Heart right ventricle (tissue), 16 donors: ENCODE results near the gene COL4A2. TPM values are rescaled to one million over a fixed set of nuclear protein-coding genes. Genes with fewer than 3 reads are reported as not detected.

Experiments
- ATAC-seq, 8 donors: fragments of 200-7000 bp; cut with Tn5 transposase; one replicate each; pipeline ENCODE4 v1.9.1; 2020; ENCODE audit warnings: mild to moderate bottlenecking in 8 of 8, moderate library complexity in 8 of 8, moderate number of reproducible peaks in 1 of 8
- DNase-seq, 2 donors: peaks; one replicate each; pipeline ENCODE4 v3.0.0-alpha.2; 2020
- H3K27ac ChIP-seq, 10 donors: fragments of 200-600 bp; sonication (generic) in 2 of 10; one replicate each; pipeline versions ENCODE4 v1.5.0 to v1.8.0; 2020 to 2022; ENCODE audit warnings: mild to moderate bottlenecking in 3 of 10
- H3K27me3 ChIP-seq, 7 donors: fragments of 200-600 bp; one replicate each; pipeline ENCODE4 v1.8.0; 2021 to 2022; ENCODE audit warnings: mild to moderate bottlenecking in 2 of 7
- H3K36me3 ChIP-seq, 9 donors: fragments of 200-600 bp; sonication (generic) in 1 of 9; one replicate each; pipeline versions ENCODE4 v1.5.0 to v1.8.0; 2020 to 2022; ENCODE audit warnings: mild to moderate bottlenecking in 2 of 9
- H3K4me1 ChIP-seq, 9 donors: fragments of 200-600 bp; sonication (generic) in 1 of 9; one replicate each; pipeline versions ENCODE4 v1.5.0 to v1.8.0; 2020 to 2022; ENCODE audit warnings: mild to moderate bottlenecking in 4 of 9
- H3K4me3 ChIP-seq, 10 donors: fragments of 200-600 bp; sonication (generic) in 2 of 10; one replicate each; pipeline versions ENCODE4 v1.5.0 to v1.8.0; 2020 to 2022; ENCODE audit warnings: mild to moderate bottlenecking in 7 of 10, moderate library complexity in 2 of 10
- H3K9me3 ChIP-seq, 11 donors: fragments of 200-600 bp in 10 of 11; sonication (generic) in 2 of 11; one replicate each; pipeline versions ENCODE4 v1.5.0 to v1.8.0; 2013 to 2022; ENCODE audit warnings: mild to moderate bottlenecking in 2 of 11, control low read depth in 1 of 11, moderate library complexity in 1 of 11
- CTCF ChIP-seq, 9 donors: fragments of 200-600 bp; sonication (generic) in 2 of 9; IDR thresholded peaks; one replicate each; pipeline versions ENCODE4 v1.5.0 to v1.8.0; 2021 to 2022; ENCODE audit warnings: antibody characterized with exemption in 9 of 9, mild to moderate bottlenecking in 5 of 9, moderate library complexity in 1 of 9
- WGBS, 2 donors: extraction: QIAGEN DNeasy Blood & Tissue Kit; methylation state at CpG; one replicate each; pipeline ENCODE4 v1.1.7; 2013; ENCODE audit warnings: inconsistent platforms in 1 of 2; 5-methylcytosine and 5-hydroxymethylcytosine counted together
- intact Hi-C, 10 donors: fragments of 100-400 bp; cut with DNase I; formaldehyde crosslinking; loops; one replicate each; pipeline versions ENCODE4 v1.11.1 to v1.14.2; 2022
- polyA plus RNA-seq, 2 donors: library from polyadenylated mRNA; stranded (reverse); fragments of 200-250 nt; gene quantifications; one replicate each; pipeline ENCODE4 v1.2.3, GENCODE V29; 2013
- total RNA-seq, 10 donors: library from RNA; stranded (reverse); fragmentation: NEBNext Ultra II Directional in 3 of 10; extraction: Animal tissue kit (Norgen Biotek cat#: 25700) in 3 of 10; gene quantifications; one replicate each; pipeline versions ENCODE4 v1.2.1 to v1.2.4, GENCODE V29; 2021 to 2023
- donor health status: Arrhythmogenic right ventricular cardiomyopathy.
- donor health status: ischemic (EF 13 %, LVEDD 7.1; RV severe dilation, severe dysfunction).
- donor health status: healthy with polysubstance abuse.
- donor health status: DM: no; HTN: yes; CAD: no.
- donor health status: DM: no; HTN: no; CAD: no.
- donor health status: ischemic (EF 25% LVEDD 6.9; RV normal size, moderate dysfunction).
- donor health status: ischemic (EF 25% LVEDD 5.7; RV mildly dilated, moderate dysfunction).
- donor health status: healthy.
- donor health status: DM: yes; HTN: yes; CAD: no.
- donor health status: Ischemic cardiomyopathy.
- donor health status: ischemic (EF 35%, LVEDD 5.7; RV mildly dilated, moderate dysfunction).
- donor health status: nonischemic (EF 11% LVEDD 7.7; RV severe dilation, severe dysfunction).
- donor health status: DM: yes; HTN: yes; CAD: no.
- donor health status: PGD.
- donor health status: ischemic (EF 29% LVEDD 5.4; RV normal size, mild dysfunction).
- donor health status: nonischemic (EF 23%, LVEDD 6.1; RV moderate dilation, normal function).

The COL4A2 gene
- total and polyA plus RNA-seq, 12 donors: 81.7 to 301 (median 128) TPM

GRCh38 chr13:110408286-110408685 lies 101.2 kb downstream of the COL4A2 start:
- Histone ChIP-seq H3K27me3 (no peaks in the 10 kb centered on the region), H3K27ac (peak overlapping the region; percentile 11 to 88 (median 72)), H3K36me3 (peaks cover 0 to 15% (median 0%) of the 10 kb centered on the region in 9 donors), H3K4me3 (no peak overlapping the region), H3K9me3 (no peaks in the 10 kb centered on the region), H3K4me1 (peaks cover 33 to 93% (median 81%) of the 10 kb centered on the region in 9 donors)
- TF ChIP-seq CTCF (IDR thresholded peaks at IDR 0.05): no peak
- WGBS, 2 donors: 69 to 74% methylated on average over 12 of the region's 12 CpGs
- ATAC-seq (no peak), DNase-seq (no peak)
- intact Hi-C loops: loop anchor here in 2 of 10 donors (5.0 to 10.0 kb wide), 3 partner anchors 36 to 63 kb away; no protein-coding TSS in a partner anchor

- Histone ChIP-seq H3K27me3 (no peaks in the 10 kb centered on the region), H3K4me1 (peaks cover 40 to 97% (median 87%) of the 10 kb centered on the region in 9 donors), H3K4me3 (peak overlapping the region in 3 of 10 donors; percentile 1 to 13 (median 10)), H3K27ac (peak overlapping the region in 9 of 10 donors; percentile 39 to 93 (median 85)), H3K36me3 (peaks cover 0 to 8% (median 0%) of the 10 kb centered on the region in 9 donors), H3K9me3 (no peaks in the 10 kb centered on the region)
- intact Hi-C loops: loop anchor here in 2 of 10 donors (5.0 to 10.0 kb wide), 3 partner anchors 37 to 65 kb away; no protein-coding TSS in a partner anchor
- no peak for TF ChIP-seq CTCF (IDR thresholded peaks at IDR 0.05)
- DNase-seq (peak in 1 of 2 donors; percentile 57), ATAC-seq (peak in 7 of 8 donors; percentile 4 to 41 (median 21))
- 52 to 55% methylated on average over 13 of the region's 13 CpGs for WGBS, 2 donors
These were observed 102.5 kb downstream of the COL4A2 start for GRCh38 chr13:110409581-110409992.

GRCh38 chr13:110410000-110410399 lies 102.9 kb downstream of the COL4A2 start:
- peak overlapping the region in 9 of 10 donors; percentile 3 to 93 (median 85) for H3K27ac ChIP-seq
- H3K36me3 ChIP-seq: peaks cover 0 to 9% (median 0%) of the 10 kb centered on the region in 9 donors
- ATAC-seq: no peak
- intact Hi-C loops: loop anchor here in 8 of 10 donors (5.0 to 10.0 kb wide), 12 partner anchors 33 to 188 kb away; partner anchors contain the start of genes COL4A1 (in 4 of the 8) and COL4A2 (in 4 of the 8)
- DNase-seq: no peak
- peaks cover 41 to 97% (median 86%) of the 10 kb centered on the region in 9 donors for H3K4me1 ChIP-seq
- no peak for TF ChIP-seq CTCF (IDR thresholded peaks at IDR 0.05)
- 75 to 76% methylated on average over 10 of the region's 10 CpGs for WGBS, 2 donors
- H3K27me3 ChIP-seq: no peaks in the 10 kb centered on the region
- H3K4me3 ChIP-seq: no peak overlapping the region
- H3K9me3 ChIP-seq: no peaks in the 10 kb centered on the region

- Histone ChIP-seq H3K9me3 (no peaks in the 10 kb centered on the region), H3K36me3 (peaks cover 0 to 20% (median 0%) of the 10 kb centered on the region in 9 donors), H3K27ac (peak overlapping the region; percentile 53 to 93 (median 85)), H3K4me1 (peaks cover 48 to 97% (median 86%) of the 10 kb centered on the region in 9 donors), H3K4me3 (no peak overlapping the region), H3K27me3 (no peaks in the 10 kb centered on the region)
- no peak for TF ChIP-seq CTCF (IDR thresholded peaks at IDR 0.05)
- DNase-seq (peak in 1 of 2 donors; percentile 3), ATAC-seq (no peak)
- intact Hi-C loops: loop anchor here in 7 of 10 donors (5.0 to 10.0 kb wide), 10 partner anchors 34 to 189 kb away; partner anchors contain the start of genes COL4A1 (in 4 of the 7) and COL4A2 (in 4 of the 7)
- WGBS, 2 donors: 65 to 69% methylated on average over 12 of the region's 12 CpGs
These were observed 104.0 kb downstream of the COL4A2 start for GRCh38 chr13:110410936-110411687.
